Ammon's horn (tissue), 1 donor: ENCODE data around the gene ZNF835.
A peak's percentile ranks its signal among the peaks of the same experiment; 100 is the strongest.
"Not testable (repeated sequence)": the region's sequence is repeated elsewhere in the genome, so short reads cannot be mapped to it uniquely, and the experiment has no call there.

Experiments
- DNase-seq: peaks from one replicate; pipeline ENCODE4 v3.0.0-alpha.2; 2016; ENCODE audit warnings: low spot score

The ZNF835 gene

GRCh38 chr19:56671613-56671994 is at the start of gene ZNF835:
Gene ZNF835, minus strand, starts transcription at chr19:56671757. Its CDS starts 6,559 bp downstream, at chr19:56665198.
- peak; percentile 98 for DNase-seq

GRCh38 chr19:56720281-56720680 is 48.7 kb upstream of the ZNF835 start:
- DNase-seq, result peak; percentile 87

- DNase-seq, result no peak
Measured at GRCh38 chr19:56718231-56718630, 46.7 kb upstream of the ZNF835 start.

GRCh38 chr19:56712611-56713276 is 41.2 kb upstream of the ZNF835 start:
- peak; percentile 93 for DNase-seq

- no peak for DNase-seq
Measured at GRCh38 chr19:56710437-56710836, 38.9 kb upstream of the ZNF835 start.

GRCh38 chr19:56707821-56708220 is 36.3 kb upstream of the ZNF835 start:
- peak; percentile 94 for DNase-seq

GRCh38 chr19:56705939-56706338 is 34.4 kb upstream of the ZNF835 start:
- DNase-seq, result no peak

- no peak for DNase-seq
Measured at GRCh38 chr19:56701895-56702294, 30.3 kb upstream of the ZNF835 start.

- peak; percentile 68 for DNase-seq
Measured at GRCh38 chr19:56699552-56699951, 28.0 kb upstream of the ZNF835 start.

GRCh38 chr19:56692206-56692895 is 20.8 kb upstream of the ZNF835 start:
- DNase-seq, result peak; percentile 90

- no peak for DNase-seq
Measured at GRCh38 chr19:56690670-56691069, 19.1 kb upstream of the ZNF835 start.

- no peak for DNase-seq
Measured at GRCh38 chr19:56689198-56689597, 17.6 kb upstream of the ZNF835 start.

GRCh38 chr19:56687031-56687430 is 15.5 kb upstream of the ZNF835 start:
- DNase-seq, result no peak

GRCh38 chr19:56683116-56683515 is 11.6 kb upstream of the ZNF835 start:
- no peak for DNase-seq

- DNase-seq, result no peak
Measured at GRCh38 chr19:56681702-56682101, 10.1 kb upstream of the ZNF835 start.

GRCh38 chr19:56678205-56678604 is 6.6 kb upstream of the ZNF835 start:
- peak; percentile 75 for DNase-seq

- not testable (repeated sequence) for DNase-seq
Measured at GRCh38 chr19:56672610-56673009, 1.1 kb upstream of the ZNF835 start.

GRCh38 chr19:56670961-56671612 is 470 bp downstream of the ZNF835 start:
- no peak for DNase-seq

- no peak for DNase-seq
Measured at GRCh38 chr19:56670401-56670960, 1.1 kb downstream of the ZNF835 start.

- DNase-seq, result no peak
Measured at GRCh38 chr19:56668676-56669075, 2.9 kb downstream of the ZNF835 start.

GRCh38 chr19:56667311-56667870 is 4.2 kb downstream of the ZNF835 start:
- no peak for DNase-seq

- DNase-seq, result no peak
Measured at GRCh38 chr19:56664511-56664910, 7.0 kb downstream of the ZNF835 start.
